HL-60 (cell line): ENCODE results near the gene LGALS12.

Source experiments
- CTCF ChIP-seq: IDR thresholded peaks from one replicate; pipeline ENCODE4 v1.5.1; 2011; ENCODE audit warnings: low read length, control low read depth, inconsistent platforms; ENCODE audit not compliant: insufficient read depth
- SPI1 ChIP-seq: IDR thresholded peaks from 2 replicates; pipeline ENCODE4 v1.6.1; 2012; ENCODE audit warnings: low read depth, mild to moderate bottlenecking, borderline replicate concordance

- TF ChIP-seq SPI1 = no peak
- TF ChIP-seq CTCF = no peak
Observed at GRCh38 chr11:63459586-63459985, 46.3 kb upstream of the LGALS12 start.
